ENCODE measurements around the gene COL6A5. TPM values are rescaled to one million over a fixed set of nuclear protein-coding genes. Genes with fewer than 3 reads are reported as not detected.

Gene COL6A5
- polyA plus RNA-seq, 3 donors = not detected

GRCh38 chr3:130354430-130354829, 9.0 kb downstream of the COL6A5 start:
- Mint-ChIP-seq H3K9me3 (peaks cover 0 to 4% (median 3%) of the 10 kb centered on the region in 7 donors), H3K27ac (peak overlapping the region in 5 of 7 donors; percentile 33 to 86 (median 75)), H3K4me1 (peaks cover 14% of the 10 kb centered on the region), H3K36me3 (no peaks in the 10 kb centered on the region), H3K4me3 (peak overlapping the region in 1 of 2 donors; percentile 26), H3K27me3 (ENCODE audit: low read depth in 3 of 3) (peaks cover 0 to 5% (median 3%) of the 10 kb centered on the region in 3 donors)
- peak overlapping the region in 1 of 3 experiments; percentile 12 for H3K4me3 ChIP-seq (replicated peaks in 1 of 3; ENCODE audit: low read depth in 2 of 3, low read length in 3 of 3)
- H3K9ac ChIP-seq (ENCODE audit: insufficient read depth, low read length, poor library complexity, severe bottlenecking) = no peak overlapping the region
- no peaks in the 10 kb centered on the region for H3K9me3 ChIP-seq (replicated peaks in 1 of 2; ENCODE audit: control insufficient read depth in 1 of 2, insufficient read depth in 1 of 2, low read length in 2 of 2)
- WGBS (ENCODE audit: insufficient coverage) = 0% methylated on average over 2 of the region's 5 CpGs
- H3K4me1 ChIP-seq (ENCODE audit: control insufficient read depth in 1 of 2, insufficient read depth in 2 of 2, low read length in 2 of 2) = peaks cover 9 to 12% of the 10 kb centered on the region in 2 donors
- H4K20me1 ChIP-seq (ENCODE audit: insufficient read depth, low read length) = no peaks in the 10 kb centered on the region
- peaks cover 0 to 2% of the 10 kb centered on the region in 2 donors for H3K27me3 ChIP-seq (ENCODE audit: control insufficient read depth in 2 of 2, insufficient read depth in 2 of 2, low read length in 2 of 2)
- intact Hi-C loops (cut with micrococcal nuclease) = no loop called here
- H3K79me2 ChIP-seq (ENCODE audit: insufficient read depth, low read length) = no peaks in the 10 kb centered on the region
- peak overlapping the region; percentile 40 for H3K4me2 ChIP-seq (replicated peaks; ENCODE audit: extremely low read depth, low read length, poor library complexity, severe bottlenecking)
- no peak for TF ChIP-seq CTCF (IDR thresholded peaks at IDR 0.05)
- no peaks in the 10 kb centered on the region for H3K36me3 ChIP-seq (replicated peaks in 1 of 2; ENCODE audit: control insufficient read depth in 1 of 2, insufficient read depth in 2 of 2, low read length in 2 of 2)
- peak; percentile 55 to 78 (median 75) for DNase-seq
- H3K27ac ChIP-seq (ENCODE audit: low read depth in 1 of 2, low read length in 2 of 2) = peak overlapping the region in 1 of 2 donors; percentile 42
- no peak overlapping the region for H2AFZ ChIP-seq (ENCODE audit: insufficient read depth, low read depth, low read length, poor library complexity, severe bottlenecking)

GRCh38 chr3:130374033-130374432, 28.6 kb downstream of the COL6A5 start:
- no peak for DNase-seq
- peaks cover 0 to 6% (median 4%) of the 10 kb centered on the region in 3 donors for H3K27me3 Mint-ChIP-seq (ENCODE audit: low read depth in 3 of 3)
- Histone ChIP-seq H3K4me3 (replicated peaks in 1 of 3; ENCODE audit: low read depth in 2 of 3, low read length in 3 of 3) (no peak overlapping the region), H3K36me3 (replicated peaks in 1 of 2; ENCODE audit: control insufficient read depth in 1 of 2, insufficient read depth in 2 of 2, low read length in 2 of 2) (no peaks in the 10 kb centered on the region), H3K9me3 (replicated peaks in 1 of 2; ENCODE audit: control insufficient read depth in 1 of 2, insufficient read depth in 1 of 2, low read length in 2 of 2) (peaks cover 0 to 5% of the 10 kb centered on the region in 2 donors), H2AFZ (ENCODE audit: insufficient read depth, low read depth, low read length, poor library complexity, severe bottlenecking) (no peak overlapping the region), H3K79me2 (ENCODE audit: insufficient read depth, low read length) (no peaks in the 10 kb centered on the region), H3K4me1 (ENCODE audit: control insufficient read depth in 1 of 2, insufficient read depth in 2 of 2, low read length in 2 of 2) (no peaks in the 10 kb centered on the region), H3K4me2 (replicated peaks; ENCODE audit: extremely low read depth, low read length, poor library complexity, severe bottlenecking) (no peak overlapping the region), H3K27me3 (ENCODE audit: control insufficient read depth in 2 of 2, insufficient read depth in 2 of 2, low read length in 2 of 2) (no peaks in the 10 kb centered on the region), H3K27ac (ENCODE audit: low read depth in 1 of 2, low read length in 2 of 2) (no peak overlapping the region), H3K9ac (ENCODE audit: insufficient read depth, low read length, poor library complexity, severe bottlenecking) (no peak overlapping the region), H4K20me1 (ENCODE audit: insufficient read depth, low read length) (no peaks in the 10 kb centered on the region)
- TF ChIP-seq CTCF (IDR thresholded peaks at IDR 0.05) = no peak
- no peaks in the 10 kb centered on the region for H3K36me3 Mint-ChIP-seq
- WGBS (ENCODE audit: insufficient coverage) = no CpG with 5 or more reads among the region's 3 CpGs
- no peaks in the 10 kb centered on the region for H3K4me1 Mint-ChIP-seq
- peaks cover 0 to 10% (median 5%) of the 10 kb centered on the region in 7 donors for H3K9me3 Mint-ChIP-seq
- no peak overlapping the region for H3K27ac Mint-ChIP-seq
- intact Hi-C loops (cut with micrococcal nuclease) = no loop called here
- no peak overlapping the region for H3K4me3 Mint-ChIP-seq

Data from CD14-positive monocyte (primary cell).